Activated T-cell treated with anti-CD3 and anti-CD28 coated beads for 24 hours (primary cell): ENCODE measurements around the gene TEX36.
"Not testable (repeated sequence)": the region's sequence is repeated elsewhere in the genome, so short reads cannot be mapped to it uniquely, and the experiment has no call there.

Source experiments
- DNase-seq: peaks from one replicate; pipeline ENCODE4 v3.0.0-alpha.2; 2020; ENCODE audit warnings: low read depth

Gene TEX36

GRCh38 chr10:125692196-125692595, 9.2 kb upstream of the TEX36 start:
- DNase-seq = no peak

- DNase-seq = no peak
Measured at GRCh38 chr10:125691160-125691981, 8.4 kb upstream of the TEX36 start.

- no peak for DNase-seq
Measured at GRCh38 chr10:125689955-125690569, 7.1 kb upstream of the TEX36 start.

- DNase-seq = no peak
Measured at GRCh38 chr10:125687507-125688185, 4.7 kb upstream of the TEX36 start.

GRCh38 chr10:125684581-125684980, 1.6 kb upstream of the TEX36 start:
- no peak for DNase-seq

GRCh38 chr10:125683821-125684220, 858 bp upstream of the TEX36 start:
- DNase-seq = no peak

- DNase-seq = no peak
Measured at GRCh38 chr10:125679436-125679835, 3.5 kb downstream of the TEX36 start.

GRCh38 chr10:125672884-125673283, 10.1 kb downstream of the TEX36 start:
- no peak for DNase-seq

- no peak for DNase-seq
Measured at GRCh38 chr10:125662584-125662983, 20.4 kb downstream of the TEX36 start.

GRCh38 chr10:125661941-125662515, 20.9 kb downstream of the TEX36 start:
- DNase-seq = no peak

- no peak for DNase-seq
Measured at GRCh38 chr10:125661431-125661940, 21.5 kb downstream of the TEX36 start.

GRCh38 chr10:125659071-125659470, 23.9 kb downstream of the TEX36 start:
- DNase-seq = no peak

- no peak for DNase-seq
Measured at GRCh38 chr10:125656523-125656922, 26.4 kb downstream of the TEX36 start.

GRCh38 chr10:125653113-125653512, 29.9 kb downstream of the TEX36 start:
- not testable (repeated sequence) for DNase-seq

- no peak for DNase-seq
Measured at GRCh38 chr10:125646311-125646710, 36.7 kb downstream of the TEX36 start.

GRCh38 chr10:125641398-125641797, 41.6 kb downstream of the TEX36 start:
- DNase-seq = no peak

- no peak for DNase-seq
Measured at GRCh38 chr10:125640653-125641052, 42.3 kb downstream of the TEX36 start.

GRCh38 chr10:125639846-125640245, 43.1 kb downstream of the TEX36 start:
- DNase-seq = no peak

- no peak for DNase-seq
Measured at GRCh38 chr10:125638555-125638954, 44.4 kb downstream of the TEX36 start.

GRCh38 chr10:125637496-125637895, 45.5 kb downstream of the TEX36 start:
- no peak for DNase-seq

- no peak for DNase-seq
Measured at GRCh38 chr10:125634606-125635005, 48.4 kb downstream of the TEX36 start.

GRCh38 chr10:125633517-125633999, 49.4 kb downstream of the TEX36 start:
- no peak for DNase-seq
